ENCODE data around the gene PNPLA7. TPM values are rescaled to one million over a fixed set of nuclear protein-coding genes. Genes with fewer than 3 reads are reported as not detected.

The PNPLA7 gene
- total RNA-seq, 1 experiment from 2014 or later: 1.3 TPM

GRCh38 chr9:137422604-137423513 lies 127.3 kb downstream of the PNPLA7 start, which contains the start of the genes EXD3 and NOXA1 (continued):
- peak; percentile 66; the same call in 1 of the 2 replicates for TF ChIP-seq CTCF (IDR thresholded peaks at IDR 0.05)
- TF ChIP-seq MXD4 (CRISPR knock-in tag; IDR thresholded peaks at IDR 0.05; ENCODE audit: borderline replicate concordance): no peak
- peak; percentile 15; the same call in 1 of the 2 replicates for TF ChIP-seq ETV6 (CRISPR knock-in tag; IDR thresholded peaks at IDR 0.05)
- no peak for TF ChIP-seq NFYB (CRISPR knock-in tag; conservative IDR thresholded peaks at IDR 0.05; ENCODE audit: low read depth)
- no peak for TF ChIP-seq NFATC4 (CRISPR knock-in tag; IDR thresholded peaks at IDR 0.05)
- TF ChIP-seq USF1 (CRISPR knock-in tag; IDR thresholded peaks at IDR 0.05): no peak
- 0 out of 2 replicates have a peak, but pooled peaks have one; percentile 45 for TF ChIP-seq ZNF219 (CRISPR knock-in tag; IDR thresholded peaks at IDR 0.05; ENCODE audit: borderline replicate concordance)
- no peak for TF ChIP-seq ZBTB43 (CRISPR knock-in tag; IDR thresholded peaks at IDR 0.05)
- TF ChIP-seq ZNF232 (CRISPR knock-in tag; IDR thresholded peaks at IDR 0.05): no peak
- no peak for TF ChIP-seq TEAD4 (CRISPR knock-in tag; IDR thresholded peaks at IDR 0.05)
- TF ChIP-seq USF2 (CRISPR knock-in tag; IDR thresholded peaks at IDR 0.05): 0 out of 2 replicates have a peak, but pooled peaks have one; percentile 22
- no peak for TF ChIP-seq SMAD3 (CRISPR knock-in tag; IDR thresholded peaks at IDR 0.05; ENCODE audit: borderline replicate concordance)
- TF ChIP-seq STAT6 (CRISPR knock-in tag; conservative IDR thresholded peaks at IDR 0.05; ENCODE audit: low read depth): no peak

- ATAC-seq: no peak
- ChIA-PET POLR2A (interaction anchor here (1.8 kb wide), 1 partner anchor 32 kb away, joined by 11 read pairs; no protein-coding TSS in a partner anchor), CTCF (interaction anchor here (0.5 to 2.5 kb wide), 19 partner anchors 9 to 430 kb away, joined by 3 to 38 read pairs (median 11); partner anchors contain the start of genes ENTPD8, NRARP, NSMF and PAXX)
- Mint-ChIP-seq H3K36me3 (no peaks in the 10 kb centered on the region), H3K4me1 (peaks cover 7% of the 10 kb centered on the region), H3K27me3 (ENCODE audit: low read depth) (no peaks in the 10 kb centered on the region; the same call in 1 of the 2 replicates), H3K4me3 (peak overlapping the region; percentile 88), H3K9me3 (no peaks in the 10 kb centered on the region), H3K27ac (0 out of 2 replicates have a peak overlapping the region, but pooled peaks have one; percentile 78)
- DNase-seq (ENCODE audit: low spot score): no peak
- TF ChIP-seq USF2 (CRISPR knock-in tag; IDR thresholded peaks at IDR 0.05): no peak
- no peak for TF ChIP-seq ZNF423 (CRISPR knock-in tag; IDR thresholded peaks at IDR 0.05)
- TF ChIP-seq ZNF263 (CRISPR knock-in tag; IDR thresholded peaks at IDR 0.05; ENCODE audit: low read depth): no peak
- no peak for TF ChIP-seq ATF2 (CRISPR knock-in tag; IDR thresholded peaks at IDR 0.05; ENCODE audit: borderline replicate concordance, low read depth)
- TF ChIP-seq ZNF396 (CRISPR knock-in tag; IDR thresholded peaks at IDR 0.05; ENCODE audit: borderline replicate concordance): no peak
- TF ChIP-seq ZNF317 (CRISPR knock-in tag; IDR thresholded peaks at IDR 0.05; ENCODE audit: borderline replicate concordance, low read depth): no peak
- no peak for TF ChIP-seq CDX4 (CRISPR knock-in tag; IDR thresholded peaks at IDR 0.05; ENCODE audit: borderline replicate concordance)
- no peak for TF ChIP-seq MYBL2 (CRISPR knock-in tag; IDR thresholded peaks at IDR 0.05)
- TF ChIP-seq SMAD3 (CRISPR knock-in tag; IDR thresholded peaks at IDR 0.05; ENCODE audit: borderline replicate concordance): no peak
Observed at GRCh38 chr9:137421838-137422603, 128.2 kb downstream of the PNPLA7 start.
